Fibroblast of the aortic adventitia (primary cell): ENCODE results near the gene LRGUK. TPM values are rescaled to one million over a fixed set of nuclear protein-coding genes. Genes with fewer than 3 reads are reported as not detected.

Source experiments
- DNase-seq: peaks from one replicate; pipeline ENCODE4 v3.0.0-alpha.2; 2010; ENCODE audit warnings: low read depth
- H3K4me3 ChIP-seq: 2 replicates; pipeline ENCODE4 v1.5.1; 2011; ENCODE audit warnings: low read depth, mild to moderate bottlenecking, control low read depth, low read length, moderate library complexity
- total RNA-seq: library from RNA; depleted of rRNA; stranded (reverse); fragments of >200 nt; gene quantifications from 2 replicates; pipeline ENCODE4 v1.2.3, GENCODE V29; 2012; ENCODE audit warnings: low replicate concordance
- TF ChIP-seq, protein P1 (sequence below): IDR thresholded peaks from 2 replicates; pipeline ENCODE4 v1.5.1; 2011; ENCODE audit warnings: mild to moderate bottlenecking, low read length, control low read depth, inconsistent platforms; ENCODE audit not compliant: insufficient read depth

The LRGUK gene
- total RNA-seq, 1 donor = 0.09 TPM

GRCh38 chr7:134191876-134192275 is 64.7 kb downstream of the LRGUK start:
- TF ChIP-seq, protein P1, sequence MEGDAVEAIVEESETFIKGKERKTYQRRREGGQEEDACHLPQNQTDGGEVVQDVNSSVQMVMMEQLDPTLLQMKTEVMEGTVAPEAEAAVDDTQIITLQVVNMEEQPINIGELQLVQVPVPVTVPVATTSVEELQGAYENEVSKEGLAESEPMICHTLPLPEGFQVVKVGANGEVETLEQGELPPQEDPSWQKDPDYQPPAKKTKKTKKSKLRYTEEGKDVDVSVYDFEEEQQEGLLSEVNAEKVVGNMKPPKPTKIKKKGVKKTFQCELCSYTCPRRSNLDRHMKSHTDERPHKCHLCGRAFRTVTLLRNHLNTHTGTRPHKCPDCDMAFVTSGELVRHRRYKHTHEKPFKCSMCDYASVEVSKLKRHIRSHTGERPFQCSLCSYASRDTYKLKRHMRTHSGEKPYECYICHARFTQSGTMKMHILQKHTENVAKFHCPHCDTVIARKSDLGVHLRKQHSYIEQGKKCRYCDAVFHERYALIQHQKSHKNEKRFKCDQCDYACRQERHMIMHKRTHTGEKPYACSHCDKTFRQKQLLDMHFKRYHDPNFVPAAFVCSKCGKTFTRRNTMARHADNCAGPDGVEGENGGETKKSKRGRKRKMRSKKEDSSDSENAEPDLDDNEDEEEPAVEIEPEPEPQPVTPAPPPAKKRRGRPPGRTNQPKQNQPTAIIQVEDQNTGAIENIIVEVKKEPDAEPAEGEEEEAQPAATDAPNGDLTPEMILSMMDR = no peak
- H3K4me3 ChIP-seq = no peak overlapping the region
- DNase-seq = peak; percentile 4

GRCh38 chr7:134193240-134193639 is 66.1 kb downstream of the LRGUK start:
- TF ChIP-seq, protein P1 = no peak
- H3K4me3 ChIP-seq = no peak overlapping the region
- DNase-seq = no peak

GRCh38 chr7:134195252-134195651 is 68.1 kb downstream of the LRGUK start:
- no peak for DNase-seq
- no peak overlapping the region for H3K4me3 ChIP-seq
- TF ChIP-seq, protein P1 = no peak

DNA sequence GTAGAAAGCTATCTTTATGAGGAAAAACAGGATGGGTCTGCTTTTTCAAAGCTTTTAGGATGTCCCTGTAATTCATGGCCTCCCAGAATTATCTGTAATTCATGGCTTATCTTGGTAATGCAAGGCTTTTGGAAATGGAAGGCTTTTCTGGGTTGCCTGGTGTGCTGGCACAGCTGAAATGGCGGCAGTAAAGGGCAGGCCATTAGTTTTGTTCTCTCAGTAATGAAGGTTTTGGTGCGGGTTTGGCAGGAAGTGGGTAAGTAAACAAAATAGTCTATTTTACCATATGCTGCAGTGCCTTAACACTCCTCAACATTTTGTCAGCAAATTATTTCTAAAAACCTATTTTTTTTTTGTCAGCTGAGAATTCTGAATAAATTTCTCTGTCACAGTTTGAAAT is 69.3 kb downstream of the LRGUK start:
- H3K4me3 ChIP-seq = no peak overlapping the region
- DNase-seq = no peak
- TF ChIP-seq, protein P1 = no peak

- no peak for DNase-seq
- TF ChIP-seq, protein P1 = no peak
- H3K4me3 ChIP-seq = no peak overlapping the region
Measured at GRCh38 chr7:134197345-134197744, 70.2 kb downstream of the LRGUK start.

- TF ChIP-seq, protein P1 = no peak
- DNase-seq = no peak
- H3K4me3 ChIP-seq = no peak overlapping the region
Measured at GRCh38 chr7:134200970-134201369, 73.8 kb downstream of the LRGUK start.

DNA sequence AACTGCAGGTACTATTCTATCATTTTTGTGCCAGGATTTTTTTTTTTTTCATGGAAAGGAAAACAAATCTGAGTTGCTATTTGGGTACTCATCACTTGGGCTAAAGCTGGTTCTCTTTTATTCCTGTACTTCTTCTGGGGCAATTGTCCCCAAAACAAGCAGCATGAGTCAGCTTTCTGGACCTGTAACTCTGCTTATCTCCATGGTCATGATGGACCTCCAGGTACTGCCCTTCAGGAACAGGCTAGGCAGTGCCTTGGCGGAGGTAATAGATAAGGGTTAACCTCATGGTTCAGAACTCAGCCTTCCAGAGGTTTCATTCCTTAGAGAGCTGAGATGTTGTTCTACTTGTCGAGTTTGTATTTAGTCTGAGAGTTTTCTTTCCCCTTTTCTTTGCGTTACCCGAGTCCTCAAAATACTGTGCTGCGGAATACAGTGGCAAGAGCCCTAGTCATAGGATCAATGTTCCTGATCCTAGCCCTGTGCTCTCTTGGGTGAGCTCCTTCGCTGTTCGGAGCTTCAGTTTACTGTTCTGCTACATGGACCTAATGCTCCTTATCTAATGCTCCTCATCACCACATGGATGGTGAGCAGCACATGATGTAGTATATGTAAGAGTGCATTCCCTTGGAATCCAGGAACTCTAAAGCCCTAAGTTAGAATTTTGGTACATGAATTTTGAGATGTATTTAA is 74.6 kb downstream of the LRGUK start:
- DNase-seq = no peak
- H3K4me3 ChIP-seq = no peak overlapping the region
- TF ChIP-seq, protein P1 = no peak
